ENCODE results near the gene ABCC1.

- TF ChIP-seq CTCF (IDR thresholded peaks at IDR 0.05) (no peak), POLR2A (IDR thresholded peaks at IDR 0.05) (no peak)
Measured at GRCh38 chr16:15919331-15919730, 30.1 kb upstream of the ABCC1 start.
